ENCODE results near the gene DHRS2.

The DHRS2 gene

DNA sequence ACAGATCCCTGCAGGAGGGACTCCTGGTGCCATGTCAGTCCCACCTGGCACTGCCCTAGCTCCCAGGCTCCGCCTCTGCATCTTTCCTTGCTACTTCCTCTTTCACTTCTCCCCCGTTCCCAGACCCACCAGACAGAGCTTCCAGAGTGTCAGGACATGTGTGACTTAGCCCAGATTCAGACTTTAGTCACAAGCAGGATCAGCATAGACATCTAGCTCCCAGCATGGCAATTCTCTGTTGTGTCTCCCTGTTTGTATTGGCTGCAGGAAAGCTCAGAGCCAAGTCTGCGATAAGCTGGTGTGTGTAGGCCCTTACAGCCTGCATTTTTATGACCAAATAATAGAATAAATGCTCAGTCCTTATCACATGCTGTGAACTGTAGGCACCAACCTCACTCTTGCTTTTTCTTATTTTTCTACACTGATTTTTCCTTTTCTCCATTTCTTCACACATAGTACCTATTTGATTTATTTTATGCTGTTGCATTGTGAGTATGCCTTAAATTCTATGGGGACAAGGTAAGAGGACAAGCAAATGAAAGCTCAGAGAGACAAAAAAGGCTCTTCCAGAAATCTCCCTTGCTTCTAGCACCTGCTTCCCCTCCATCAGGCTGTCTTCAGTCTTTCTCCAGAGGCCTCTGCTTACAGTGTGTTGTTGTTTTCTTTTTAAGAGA is 5.9 kb downstream of the DHRS2 start:
- TF ChIP-seq, protein P1, sequence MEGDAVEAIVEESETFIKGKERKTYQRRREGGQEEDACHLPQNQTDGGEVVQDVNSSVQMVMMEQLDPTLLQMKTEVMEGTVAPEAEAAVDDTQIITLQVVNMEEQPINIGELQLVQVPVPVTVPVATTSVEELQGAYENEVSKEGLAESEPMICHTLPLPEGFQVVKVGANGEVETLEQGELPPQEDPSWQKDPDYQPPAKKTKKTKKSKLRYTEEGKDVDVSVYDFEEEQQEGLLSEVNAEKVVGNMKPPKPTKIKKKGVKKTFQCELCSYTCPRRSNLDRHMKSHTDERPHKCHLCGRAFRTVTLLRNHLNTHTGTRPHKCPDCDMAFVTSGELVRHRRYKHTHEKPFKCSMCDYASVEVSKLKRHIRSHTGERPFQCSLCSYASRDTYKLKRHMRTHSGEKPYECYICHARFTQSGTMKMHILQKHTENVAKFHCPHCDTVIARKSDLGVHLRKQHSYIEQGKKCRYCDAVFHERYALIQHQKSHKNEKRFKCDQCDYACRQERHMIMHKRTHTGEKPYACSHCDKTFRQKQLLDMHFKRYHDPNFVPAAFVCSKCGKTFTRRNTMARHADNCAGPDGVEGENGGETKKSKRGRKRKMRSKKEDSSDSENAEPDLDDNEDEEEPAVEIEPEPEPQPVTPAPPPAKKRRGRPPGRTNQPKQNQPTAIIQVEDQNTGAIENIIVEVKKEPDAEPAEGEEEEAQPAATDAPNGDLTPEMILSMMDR (IDR thresholded peaks at IDR 0.05; ENCODE audit: low read depth, low read length): no peak
- H3K4me3 ChIP-seq (ENCODE audit: low read depth, low read length): no peak overlapping the region

DNA sequence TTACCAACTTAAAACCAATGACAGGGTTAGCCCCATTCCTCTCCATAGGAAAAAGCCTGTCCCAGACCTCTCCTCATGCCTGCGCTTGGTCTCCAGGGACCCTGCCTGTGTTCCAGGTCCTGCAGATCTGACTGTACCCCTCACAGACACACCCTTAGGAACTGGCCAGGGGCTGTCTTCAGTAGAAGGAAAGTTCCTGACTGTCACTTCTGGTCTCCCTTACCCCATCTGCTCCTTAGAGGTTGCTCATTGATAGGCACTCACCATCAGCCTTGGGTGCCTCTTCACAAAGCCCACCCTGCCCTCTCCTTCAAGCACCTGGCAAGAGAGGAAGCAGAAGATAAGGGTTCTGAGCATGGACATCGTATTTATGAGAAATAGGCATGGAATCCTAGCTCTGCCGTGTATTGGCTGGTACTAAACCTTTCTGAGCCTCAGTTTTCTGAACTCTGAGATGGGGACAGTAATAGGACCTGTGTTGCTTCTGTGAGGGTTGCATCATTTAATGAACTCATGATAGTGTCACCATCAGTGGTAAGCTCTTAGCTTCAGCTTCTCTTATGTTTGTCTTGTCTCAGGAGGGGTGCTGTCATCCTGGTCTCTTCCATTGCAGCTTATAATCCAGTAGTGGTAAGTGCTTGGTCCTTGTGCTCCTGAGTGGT is 7.5 kb downstream of the DHRS2 start:
- no peak overlapping the region for H3K4me3 ChIP-seq (ENCODE audit: low read depth, low read length)
- TF ChIP-seq, protein P1 (IDR thresholded peaks at IDR 0.05; ENCODE audit: low read depth, low read length): no peak

DNA sequence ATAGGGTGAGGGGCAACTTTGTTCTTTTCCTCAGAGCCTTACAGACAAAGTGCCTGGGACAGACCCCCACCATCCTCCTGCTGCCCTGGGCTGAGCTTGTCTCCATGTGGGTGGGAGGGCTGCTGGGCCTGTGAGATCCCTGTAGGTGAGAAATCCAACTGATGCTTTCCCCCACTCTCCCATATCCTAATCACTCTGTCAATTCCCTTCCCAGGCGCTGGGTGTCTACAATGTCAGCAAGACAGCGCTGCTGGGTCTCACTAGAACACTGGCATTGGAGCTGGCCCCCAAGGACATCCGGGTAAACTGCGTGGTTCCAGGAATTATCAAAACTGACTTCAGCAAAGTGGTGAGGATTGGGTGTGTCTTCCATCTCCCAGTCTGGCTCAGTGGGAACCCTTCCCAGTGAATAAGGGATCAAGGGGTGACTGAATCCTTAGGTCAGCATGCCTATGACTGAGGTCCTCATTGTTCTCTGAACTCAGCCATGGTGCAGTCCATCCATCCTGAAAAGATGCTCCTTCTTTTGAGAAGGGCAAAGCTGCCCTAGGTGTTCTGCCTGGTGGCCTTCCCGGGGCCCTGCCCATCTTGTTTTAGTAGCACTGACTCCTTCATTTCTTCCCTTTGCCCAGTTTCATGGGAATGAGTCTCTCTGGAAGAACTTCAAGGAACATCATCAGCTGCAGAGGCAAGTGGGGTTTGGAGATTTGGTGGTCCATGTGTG is 8.2 kb downstream of the DHRS2 start:
- TF ChIP-seq, protein P1 (IDR thresholded peaks at IDR 0.05; ENCODE audit: low read depth, low read length): no peak
- no peak overlapping the region for H3K4me3 ChIP-seq (ENCODE audit: low read depth, low read length)

DNA sequence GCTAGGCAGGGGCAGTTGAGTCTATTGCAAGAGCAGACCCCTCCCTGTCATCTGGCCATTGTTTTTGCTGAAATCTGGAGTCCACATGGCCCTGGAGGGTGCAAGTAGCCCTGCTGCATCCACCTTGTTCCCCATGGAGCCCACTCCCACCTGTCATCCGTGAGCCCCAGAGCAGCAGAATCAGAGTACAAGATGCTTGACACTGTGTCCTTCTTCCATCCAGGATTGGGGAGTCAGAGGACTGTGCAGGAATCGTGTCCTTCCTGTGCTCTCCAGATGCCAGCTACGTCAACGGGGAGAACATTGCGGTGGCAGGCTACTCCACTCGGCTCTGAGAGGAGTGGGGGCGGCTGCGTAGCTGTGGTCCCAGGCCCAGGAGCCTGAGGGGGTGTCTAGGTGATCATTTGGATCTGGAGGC is 8.8 kb downstream of the DHRS2 start:
- TF ChIP-seq, protein P1 (IDR thresholded peaks at IDR 0.05; ENCODE audit: low read depth, low read length): no peak
- H3K4me3 ChIP-seq (ENCODE audit: low read depth, low read length): no peak overlapping the region

DNA sequence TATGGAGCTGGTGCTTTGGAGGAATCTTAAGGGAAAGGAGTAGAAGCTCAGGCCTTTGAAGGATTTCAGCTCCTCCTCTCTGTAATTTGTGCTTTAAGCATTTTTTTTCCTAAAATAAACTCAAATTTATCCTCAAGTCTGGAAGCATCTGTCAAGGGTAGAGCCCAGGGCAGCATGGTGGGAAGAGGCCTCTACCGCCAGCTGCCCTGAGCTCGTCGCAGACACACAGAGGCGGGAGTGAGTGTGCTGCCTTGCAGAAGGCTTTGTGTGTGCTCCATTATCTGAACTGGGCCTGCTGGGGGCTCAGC is 9.3 kb downstream of the DHRS2 start:
- H3K4me3 ChIP-seq (ENCODE audit: low read depth, low read length): no peak overlapping the region
- TF ChIP-seq, protein P1 (IDR thresholded peaks at IDR 0.05; ENCODE audit: low read depth, low read length): no peak

DNA sequence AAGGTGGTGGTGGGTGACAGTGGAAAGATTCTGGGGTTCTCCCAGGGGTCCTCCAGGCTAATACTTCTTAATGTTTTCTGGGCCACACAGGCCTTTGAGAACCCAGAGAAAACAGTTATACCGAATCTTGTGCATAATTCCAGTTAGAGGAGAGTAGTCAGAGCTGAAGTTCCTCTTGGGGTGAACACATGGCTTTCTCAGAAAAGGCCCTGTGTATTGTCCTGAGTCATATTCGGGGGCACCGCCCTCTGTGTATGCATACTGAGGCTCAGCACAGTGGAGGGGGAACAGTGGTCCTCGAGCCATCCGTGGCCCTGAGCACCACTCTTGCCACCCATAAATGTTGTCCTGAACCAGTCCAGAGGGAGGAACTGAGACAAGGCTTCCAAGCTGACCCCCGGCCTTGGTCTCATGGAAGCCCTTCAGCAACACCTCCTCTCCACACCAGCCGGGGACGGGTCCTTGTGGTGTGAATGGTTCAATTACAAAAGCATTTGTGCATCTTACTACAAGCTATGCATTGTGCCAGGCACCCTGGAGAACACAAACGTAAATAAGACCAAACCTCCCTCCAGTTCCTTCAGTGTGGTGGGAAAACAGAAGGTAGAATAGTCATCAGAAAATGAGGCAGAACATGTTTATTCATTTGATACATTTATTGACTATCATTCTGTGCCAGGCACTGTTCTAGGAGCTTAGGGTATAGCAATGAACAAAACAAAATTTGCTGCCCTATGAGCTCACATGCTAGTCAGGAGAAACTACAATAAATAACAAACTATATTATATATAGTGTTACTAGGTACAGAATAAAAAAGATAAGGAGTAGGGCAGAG is 9.9 kb downstream of the DHRS2 start:
- TF ChIP-seq, protein P1 (IDR thresholded peaks at IDR 0.05; ENCODE audit: low read depth, low read length): no peak
- H3K4me3 ChIP-seq (ENCODE audit: low read depth, low read length): no peak overlapping the region

All from WI38 (cell line).